SK-N-SH treated with all-trans-retinoic acid at 6 μM for 48 hours (cell line): ENCODE results near the gene ACP3.

Source experiments
- ARNTL ChIP-seq: fragments of 450-650 bp; formaldehyde crosslinking; IDR thresholded peaks from 2 replicates; pipeline ENCODE4 v1.5.0; 2020; ENCODE audit warnings: low read depth, mild to moderate bottlenecking, moderate library complexity, borderline replicate concordance
- BACH2 ChIP-seq: fragments of 250-450 bp; sonication (Bioruptor Pico); IDR thresholded peaks from 2 replicates; pipeline ENCODE4 v1.9.0; 2021; ENCODE audit warnings: mild to moderate bottlenecking, borderline replicate concordance
- CREB5 ChIP-seq: fragments of 250-450 bp; sonication (Bioruptor Pico); IDR thresholded peaks from 2 replicates; pipeline ENCODE4 v1.5.1; 2020; ENCODE audit warnings: low read depth, mild to moderate bottlenecking, moderate library complexity
- OSR1 ChIP-seq: fragments of 250-450 bp; sonication (Bioruptor Pico); IDR thresholded peaks from 2 replicates; pipeline ENCODE4 v1.8.0; 2022; ENCODE audit warnings: moderate library complexity, mild to moderate bottlenecking, inconsistent platforms
- PATZ1 ChIP-seq: fragments of 250-450 bp; sonication (Bioruptor Pico); IDR thresholded peaks from 2 replicates; pipeline ENCODE4 v1.8.0; 2020; ENCODE audit warnings: mild to moderate bottlenecking, moderate library complexity, borderline replicate concordance
- POU6F1 ChIP-seq: fragments of 250-450 bp; sonication (Bioruptor Pico); IDR thresholded peaks from 2 replicates; pipeline ENCODE4 v1.8.0; 2021; ENCODE audit warnings: low read depth, mild to moderate bottlenecking, moderate library complexity, borderline replicate concordance
- PPARA ChIP-seq: fragments of 250-450 bp; sonication (Bioruptor Pico); IDR thresholded peaks from 2 replicates; pipeline ENCODE4 v1.5.0; 2020; ENCODE audit warnings: mild to moderate bottlenecking, borderline replicate concordance
- RARB ChIP-seq: fragments of 250-450 bp; sonication (Bioruptor Pico); IDR thresholded peaks from 2 replicates; pipeline ENCODE4 v1.8.0; 2021; ENCODE audit warnings: mild to moderate bottlenecking, moderate library complexity
- SNAI2 ChIP-seq: fragments of 250-450 bp; sonication (Bioruptor Pico); IDR thresholded peaks from 2 replicates; pipeline ENCODE4 v1.5.0; 2020; ENCODE audit warnings: mild to moderate bottlenecking, moderate library complexity
- TCF4 ChIP-seq: fragments of 250-450 bp; sonication (Bioruptor Pico); IDR thresholded peaks from 2 replicates; pipeline ENCODE4 v1.8.0; 2021; ENCODE audit warnings: mild to moderate bottlenecking, moderate library complexity, borderline replicate concordance
- TSHZ2 ChIP-seq: fragments of 250-450 bp; sonication (Bioruptor Pico); IDR thresholded peaks from 2 replicates; pipeline ENCODE4 v1.5.0; 2020; ENCODE audit warnings: mild to moderate bottlenecking, moderate library complexity
- ZFP3 ChIP-seq: fragments of 250-450 bp; sonication (Bioruptor Pico); IDR thresholded peaks from 2 replicates; pipeline ENCODE4 v1.5.0; 2020; ENCODE audit warnings: mild to moderate bottlenecking, moderate library complexity
- ZNF70 ChIP-seq: fragments of 450-650 bp; formaldehyde crosslinking; IDR thresholded peaks from 2 replicates; pipeline ENCODE4 v1.5.0; 2020; ENCODE audit warnings: mild to moderate bottlenecking, moderate library complexity
- ZNF8 ChIP-seq: fragments of 450-650 bp; formaldehyde crosslinking; IDR thresholded peaks from 2 replicates; pipeline ENCODE4 v1.5.0; 2020; ENCODE audit warnings: mild to moderate bottlenecking, moderate library complexity

- no peak for TF ChIP-seq ZFP3 (CRISPR knock-in tag)
- no peak for TF ChIP-seq CREB5 (CRISPR knock-in tag)
- no peak for TF ChIP-seq PATZ1 (CRISPR knock-in tag)
- TF ChIP-seq ZNF70, result no peak
- TF ChIP-seq TSHZ2 (CRISPR knock-in tag), result no peak
- no peak for TF ChIP-seq BACH2
- TF ChIP-seq TCF4, result no peak
- no peak for TF ChIP-seq RARB (CRISPR knock-in tag)
- no peak for TF ChIP-seq ARNTL (CRISPR knock-in tag)
- no peak for TF ChIP-seq POU6F1 (CRISPR knock-in tag)
- no peak for TF ChIP-seq SNAI2
- no peak for TF ChIP-seq ZNF8 (CRISPR knock-in tag)
- no peak for TF ChIP-seq OSR1 (CRISPR knock-in tag)
- no peak for TF ChIP-seq PPARA
These were observed 28.9 kb upstream of the ACP3 start for GRCh38 chr3:132288357-132288756.
